SK-N-MC (cell line): ENCODE measurements around the gene TENT5C.

Source experiments
- DNase-seq: peaks from one replicate; pipeline ENCODE4 v3.0.0-alpha.2; 2011; ENCODE audit warnings: low read depth, low spot score
- H3K27ac ChIP-seq: fragments of 200-600 bp; sonication (generic); 2 replicates; pipeline ENCODE4 v1.5.1; 2016; ENCODE audit warnings: mixed run types
- H3K36me3 ChIP-seq: fragments of 200-600 bp; sonication (generic); 2 replicates; pipeline ENCODE4 v1.6.1; 2017; ENCODE audit warnings: antibody characterized with exemption, low read length, mixed read lengths; ENCODE audit not compliant: insufficient read depth
- H3K4me3 ChIP-seq: fragments of 200-600 bp; sonication (generic); 2 replicates; pipeline ENCODE4 v1.5.1; 2016
- H3K9ac ChIP-seq: fragments of 200-600 bp; sonication (generic); 2 replicates; pipeline ENCODE4 v1.8.0; 2017; ENCODE audit warnings: mixed run types, mixed read lengths; ENCODE audit not compliant: insufficient read length
- H3K9me3 ChIP-seq: fragments of 200-600 bp; sonication (generic); 2 replicates; pipeline ENCODE4 v1.6.1; 2017; ENCODE audit warnings: low read depth, mild to moderate bottlenecking, antibody characterized with exemption, low read length, moderate library complexity, mixed read lengths
- EZH2 ChIP-seq: fragments of 200-600 bp; sonication (generic); IDR thresholded peaks from one replicate; pipeline ENCODE4 v1.6.1; 2017; ENCODE audit warnings: antibody characterized with exemption
- FOXP2 ChIP-seq: optimal IDR thresholded peaks from 2 replicates; pipeline ENCODE3; 2011; ENCODE audit warnings: mild to moderate bottlenecking, moderate library complexity; ENCODE audit not compliant: insufficient read depth; ENCODE audit errors: extremely low read length, control extremely low read depth
- POLR2AphosphoS5 ChIP-seq: IDR thresholded peaks from 2 replicates; pipeline ENCODE4 v1.6.1; 2012; ENCODE audit warnings: mild to moderate bottlenecking, low read depth, low read length, borderline replicate concordance

TENT5C gene

GRCh38 chr1:117582451-117582850, 23.4 kb upstream of the TENT5C start:
- Histone ChIP-seq H3K9ac (no peak overlapping the region), H3K27ac (no peak overlapping the region), H3K36me3 (no peaks in the 10 kb centered on the region), H3K9me3 (no peaks in the 10 kb centered on the region), H3K4me3 (no peak overlapping the region)
- TF ChIP-seq FOXP2 (no peak), POLR2AphosphoS5 (no peak), EZH2 (no peak)
- DNase-seq = no peak

DNA sequence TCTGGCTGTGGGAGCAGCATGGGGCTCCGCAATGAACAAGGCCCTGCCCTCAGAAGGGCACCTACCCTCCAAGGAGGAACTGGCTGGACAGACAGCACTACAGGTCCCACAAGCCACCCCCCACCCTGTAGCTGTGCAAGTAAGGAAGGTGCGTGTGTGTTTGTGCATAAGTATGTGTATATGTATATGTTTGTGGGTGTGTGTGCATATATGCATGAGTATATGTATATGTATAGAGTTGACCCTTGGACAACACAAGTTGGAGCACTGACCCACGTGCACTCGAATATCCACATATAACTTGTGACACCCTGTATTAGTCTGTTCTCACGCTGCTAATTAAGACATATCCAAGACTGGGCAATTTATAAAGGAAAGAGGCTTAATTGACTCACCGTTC, 22.6 kb upstream of the TENT5C start:
- no peak overlapping the region for H3K4me3 ChIP-seq
- DNase-seq = no peak
- H3K27ac ChIP-seq = no peak overlapping the region
- H3K36me3 ChIP-seq = no peaks in the 10 kb centered on the region
- no peaks in the 10 kb centered on the region for H3K9me3 ChIP-seq
- no peak overlapping the region for H3K9ac ChIP-seq
- TF ChIP-seq FOXP2 = no peak
- TF ChIP-seq POLR2AphosphoS5 = no peak
- TF ChIP-seq EZH2 = no peak

DNA sequence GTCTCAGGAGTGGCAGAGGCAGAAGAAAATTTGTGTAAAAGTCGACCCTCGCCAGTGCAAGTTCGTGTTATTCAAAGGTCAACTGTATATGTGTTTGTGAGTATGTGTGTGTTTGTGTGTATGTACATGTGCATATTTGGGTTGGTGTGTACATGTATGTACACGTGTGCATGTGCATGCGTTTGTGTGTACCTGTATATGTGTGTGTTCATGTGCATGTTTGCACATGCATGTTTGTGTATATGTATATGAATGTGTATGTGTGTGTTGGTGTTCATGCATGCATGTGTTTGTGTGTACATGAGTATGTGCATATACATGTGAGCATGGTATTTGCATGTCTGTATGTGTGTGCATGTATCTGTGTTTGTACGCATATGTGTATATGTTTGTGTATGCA, 21.7 kb upstream of the TENT5C start:
- TF ChIP-seq EZH2 (no peak), FOXP2 (no peak), POLR2AphosphoS5 (no peak)
- Histone ChIP-seq H3K4me3 (no peak overlapping the region), H3K36me3 (no peaks in the 10 kb centered on the region), H3K9ac (no peak overlapping the region), H3K9me3 (no peaks in the 10 kb centered on the region), H3K27ac (no peak overlapping the region)
- DNase-seq = no peak

GRCh38 chr1:117585086-117585485, 20.8 kb upstream of the TENT5C start:
- no peak overlapping the region for H3K27ac ChIP-seq
- H3K9ac ChIP-seq = no peak overlapping the region
- no peaks in the 10 kb centered on the region for H3K36me3 ChIP-seq
- no peak overlapping the region for H3K4me3 ChIP-seq
- TF ChIP-seq FOXP2 (no peak), EZH2 (no peak), POLR2AphosphoS5 (no peak)
- DNase-seq = no peak
- H3K9me3 ChIP-seq = no peaks in the 10 kb centered on the region

- no peak for DNase-seq
- no peaks in the 10 kb centered on the region for H3K36me3 ChIP-seq
- no peak overlapping the region for H3K4me3 ChIP-seq
- no peak overlapping the region for H3K27ac ChIP-seq
- TF ChIP-seq EZH2 (no peak), POLR2AphosphoS5 (no peak), FOXP2 (no peak)
- no peaks in the 10 kb centered on the region for H3K9me3 ChIP-seq
- H3K9ac ChIP-seq = no peak overlapping the region
Measured at GRCh38 chr1:117586337-117586736, 19.5 kb upstream of the TENT5C start.

GRCh38 chr1:117586747-117587498, 18.9 kb upstream of the TENT5C start:
- DNase-seq = no peak
- no peak overlapping the region for H3K27ac ChIP-seq
- H3K4me3 ChIP-seq = no peak overlapping the region
- TF ChIP-seq EZH2 = no peak
- no peak for TF ChIP-seq FOXP2
- TF ChIP-seq POLR2AphosphoS5 = no peak
- no peaks in the 10 kb centered on the region for H3K36me3 ChIP-seq
- H3K9ac ChIP-seq = no peak overlapping the region
- no peaks in the 10 kb centered on the region for H3K9me3 ChIP-seq

- no peak for TF ChIP-seq POLR2AphosphoS5
- no peak for TF ChIP-seq FOXP2
- no peak for TF ChIP-seq EZH2
- no peak for DNase-seq
- Histone ChIP-seq H3K9ac (no peak overlapping the region), H3K4me3 (no peak overlapping the region), H3K9me3 (no peaks in the 10 kb centered on the region), H3K36me3 (no peaks in the 10 kb centered on the region), H3K27ac (no peak overlapping the region)
Measured at GRCh38 chr1:117587499-117588356, 18.1 kb upstream of the TENT5C start.

GRCh38 chr1:117589544-117589943, 16.3 kb upstream of the TENT5C start:
- Histone ChIP-seq H3K27ac (no peak overlapping the region), H3K4me3 (no peak overlapping the region), H3K36me3 (no peaks in the 10 kb centered on the region), H3K9me3 (no peaks in the 10 kb centered on the region), H3K9ac (no peak overlapping the region)
- DNase-seq = no peak
- TF ChIP-seq EZH2 = no peak
